Stimulated activated CD4-positive, alpha-beta T cell treated with anti-CD3 and anti-CD28 coated beads, Interleukin-4, amount 100 ng/mL, for 1 hour (primary cell): Measurements from ENCODE around the gene C9orf50.

ENCODE experiments used
- DNase-seq: peaks from one replicate; pipeline ENCODE4 v3.0.0-alpha.2; 2020

The C9orf50 gene

GRCh38 chr9:129587487-129588262 is 33.2 kb downstream of the C9orf50 start:
- no peak for DNase-seq

- DNase-seq, result no peak
Observed at GRCh38 chr9:129586685-129587084, 34.2 kb downstream of the C9orf50 start.

- DNase-seq, result no peak
Observed at GRCh38 chr9:129586245-129586644, 34.7 kb downstream of the C9orf50 start.

- DNase-seq, result no peak
Observed at GRCh38 chr9:129585352-129585751, 35.5 kb downstream of the C9orf50 start.

- DNase-seq, result peak; percentile 44
Observed at GRCh38 chr9:129584136-129584535, 36.8 kb downstream of the C9orf50 start.

GRCh38 chr9:129583308-129584038 is 37.4 kb downstream of the C9orf50 start:
- DNase-seq, result no peak

GRCh38 chr9:129582855-129583254 is 38.0 kb downstream of the C9orf50 start:
- no peak for DNase-seq

GRCh38 chr9:129581505-129582189 is 39.3 kb downstream of the C9orf50 start:
- no peak for DNase-seq

GRCh38 chr9:129580211-129580915 is 40.5 kb downstream of the C9orf50 start:
- peak; percentile 15 for DNase-seq

- no peak for DNase-seq
Observed at GRCh38 chr9:129579294-129579693, 41.6 kb downstream of the C9orf50 start.

- DNase-seq, result no peak
Observed at GRCh38 chr9:129576546-129577543, 44.1 kb downstream of the C9orf50 start.

GRCh38 chr9:129575818-129576217 is 45.1 kb downstream of the C9orf50 start:
- DNase-seq, result no peak

- no peak for DNase-seq
Observed at GRCh38 chr9:129574911-129575585, 45.9 kb downstream of the C9orf50 start.

GRCh38 chr9:129573977-129574376 is 46.9 kb downstream of the C9orf50 start:
- no peak for DNase-seq

- no peak for DNase-seq
Observed at GRCh38 chr9:129572517-129572916, 48.4 kb downstream of the C9orf50 start.

- DNase-seq, result no peak
Observed at GRCh38 chr9:129572052-129572425, 48.9 kb downstream of the C9orf50 start.

GRCh38 chr9:129571298-129572051 is 49.4 kb downstream of the C9orf50 start:
- no peak for DNase-seq

GRCh38 chr9:129570450-129571297 is 50.2 kb downstream of the C9orf50 start:
- peak; percentile 11 for DNase-seq
